Activated naive CD8-positive, alpha-beta T cell (primary cell): Measurements from ENCODE around the gene LOXHD1.

Experiments
- H3K27ac Mint-ChIP-seq: one replicate; pipeline ENCODE4 v1.8.0; 2021; ENCODE audit warnings: mixed read lengths
- H3K27me3 Mint-ChIP-seq: one replicate; pipeline ENCODE4 v1.8.0; 2021; ENCODE audit warnings: mixed read lengths
- H3K36me3 Mint-ChIP-seq: one replicate; pipeline ENCODE4 v1.8.0; 2021; ENCODE audit warnings: mixed read lengths
- H3K4me1 Mint-ChIP-seq: one replicate; pipeline ENCODE4 v1.8.0; 2021; ENCODE audit warnings: low read depth, mixed read lengths
- H3K4me3 Mint-ChIP-seq: one replicate; pipeline ENCODE4 v1.8.0; 2021; ENCODE audit warnings: mild to moderate bottlenecking, mixed read lengths
- H3K9me3 Mint-ChIP-seq: one replicate; pipeline ENCODE4 v1.8.0; 2021; ENCODE audit warnings: low read depth, mixed read lengths

LOXHD1 gene

GRCh38 chr18:46678785-46679399, 21.9 kb upstream of the LOXHD1 start:
- H3K4me1 Mint-ChIP-seq: peaks cover 1% of the 10 kb centered on the region
- H3K4me3 Mint-ChIP-seq: no peak overlapping the region
- H3K9me3 Mint-ChIP-seq: no peaks in the 10 kb centered on the region
- no peaks in the 10 kb centered on the region for H3K27me3 Mint-ChIP-seq
- no peaks in the 10 kb centered on the region for H3K36me3 Mint-ChIP-seq
- H3K27ac Mint-ChIP-seq: no peak overlapping the region

GRCh38 chr18:46678041-46678440, 21.0 kb upstream of the LOXHD1 start:
- H3K4me3 Mint-ChIP-seq: no peak overlapping the region
- peaks cover 6% of the 10 kb centered on the region for H3K4me1 Mint-ChIP-seq
- H3K36me3 Mint-ChIP-seq: no peaks in the 10 kb centered on the region
- no peak overlapping the region for H3K27ac Mint-ChIP-seq
- H3K9me3 Mint-ChIP-seq: no peaks in the 10 kb centered on the region
- no peaks in the 10 kb centered on the region for H3K27me3 Mint-ChIP-seq

GRCh38 chr18:46677611-46678010, 20.6 kb upstream of the LOXHD1 start:
- Mint-ChIP-seq H3K27me3 (no peaks in the 10 kb centered on the region), H3K36me3 (no peaks in the 10 kb centered on the region), H3K4me3 (no peak overlapping the region), H3K4me1 (peaks cover 11% of the 10 kb centered on the region), H3K27ac (no peak overlapping the region), H3K9me3 (no peaks in the 10 kb centered on the region)

- Mint-ChIP-seq H3K27ac (no peak overlapping the region), H3K9me3 (no peaks in the 10 kb centered on the region), H3K4me3 (no peak overlapping the region), H3K27me3 (no peaks in the 10 kb centered on the region), H3K36me3 (no peaks in the 10 kb centered on the region), H3K4me1 (peaks cover 22% of the 10 kb centered on the region)
Measured at GRCh38 chr18:46676182-46676835, 19.3 kb upstream of the LOXHD1 start.

GRCh38 chr18:46675112-46675511, 18.1 kb upstream of the LOXHD1 start:
- Mint-ChIP-seq H3K27ac (no peak overlapping the region), H3K4me3 (no peak overlapping the region), H3K9me3 (no peaks in the 10 kb centered on the region), H3K27me3 (no peaks in the 10 kb centered on the region), H3K4me1 (peaks cover 25% of the 10 kb centered on the region), H3K36me3 (no peaks in the 10 kb centered on the region)

GRCh38 chr18:46672062-46672970, 15.3 kb upstream of the LOXHD1 start:
- Mint-ChIP-seq H3K27ac (peak overlapping the region; percentile 34), H3K36me3 (no peaks in the 10 kb centered on the region), H3K9me3 (no peaks in the 10 kb centered on the region), H3K27me3 (no peaks in the 10 kb centered on the region), H3K4me3 (no peak overlapping the region), H3K4me1 (peaks cover 25% of the 10 kb centered on the region)

GRCh38 chr18:46668694-46669093, 11.7 kb upstream of the LOXHD1 start:
- H3K4me1 Mint-ChIP-seq: peaks cover 23% of the 10 kb centered on the region
- H3K4me3 Mint-ChIP-seq: no peak overlapping the region
- no peaks in the 10 kb centered on the region for H3K27me3 Mint-ChIP-seq
- H3K27ac Mint-ChIP-seq: no peak overlapping the region
- H3K36me3 Mint-ChIP-seq: no peaks in the 10 kb centered on the region
- H3K9me3 Mint-ChIP-seq: no peaks in the 10 kb centered on the region

GRCh38 chr18:46668135-46668534, 11.1 kb upstream of the LOXHD1 start:
- peaks cover 20% of the 10 kb centered on the region for H3K4me1 Mint-ChIP-seq
- H3K27me3 Mint-ChIP-seq: no peaks in the 10 kb centered on the region
- no peaks in the 10 kb centered on the region for H3K9me3 Mint-ChIP-seq
- no peaks in the 10 kb centered on the region for H3K36me3 Mint-ChIP-seq
- H3K27ac Mint-ChIP-seq: no peak overlapping the region
- H3K4me3 Mint-ChIP-seq: no peak overlapping the region

GRCh38 chr18:46663539-46663938, 6.5 kb upstream of the LOXHD1 start:
- Mint-ChIP-seq H3K9me3 (no peaks in the 10 kb centered on the region), H3K4me1 (no peaks in the 10 kb centered on the region), H3K27ac (no peak overlapping the region), H3K4me3 (no peak overlapping the region), H3K27me3 (no peaks in the 10 kb centered on the region), H3K36me3 (no peaks in the 10 kb centered on the region)

- H3K27ac Mint-ChIP-seq: no peak overlapping the region
Measured at GRCh38 chr18:46660957-46661749, 4.1 kb upstream of the LOXHD1 start.

GRCh38 chr18:46659484-46659883, 2.5 kb upstream of the LOXHD1 start:
- Mint-ChIP-seq H3K4me1 (peaks cover 2% of the 10 kb centered on the region), H3K27ac (no peak overlapping the region), H3K4me3 (no peak overlapping the region), H3K36me3 (no peaks in the 10 kb centered on the region), H3K27me3 (no peaks in the 10 kb centered on the region), H3K9me3 (no peaks in the 10 kb centered on the region)

More at GRCh38 chr18:46660957-46661749, 4.1 kb upstream of the LOXHD1 start:
- Mint-ChIP-seq H3K36me3 (no peaks in the 10 kb centered on the region), H3K4me3 (no peak overlapping the region), H3K9me3 (no peaks in the 10 kb centered on the region), H3K27me3 (no peaks in the 10 kb centered on the region), H3K4me1 (peaks cover 2% of the 10 kb centered on the region)

- Mint-ChIP-seq H3K4me1 (peaks cover 2% of the 10 kb centered on the region), H3K27me3 (no peaks in the 10 kb centered on the region), H3K36me3 (no peaks in the 10 kb centered on the region), H3K27ac (no peak overlapping the region), H3K4me3 (no peak overlapping the region), H3K9me3 (no peaks in the 10 kb centered on the region)
Measured at GRCh38 chr18:46656326-46657114, 500 bp downstream of the LOXHD1 start.

- Mint-ChIP-seq H3K27me3 (no peaks in the 10 kb centered on the region), H3K9me3 (no peaks in the 10 kb centered on the region), H3K4me1 (no peaks in the 10 kb centered on the region), H3K4me3 (no peak overlapping the region), H3K36me3 (no peaks in the 10 kb centered on the region), H3K27ac (no peak overlapping the region)
Measured at GRCh38 chr18:46652372-46652771, 4.6 kb downstream of the LOXHD1 start.

GRCh38 chr18:46650681-46651080, 6.3 kb downstream of the LOXHD1 start:
- H3K9me3 Mint-ChIP-seq: no peaks in the 10 kb centered on the region
- no peak overlapping the region for H3K27ac Mint-ChIP-seq
- no peaks in the 10 kb centered on the region for H3K36me3 Mint-ChIP-seq
- no peak overlapping the region for H3K4me3 Mint-ChIP-seq
- H3K4me1 Mint-ChIP-seq: no peaks in the 10 kb centered on the region
- no peaks in the 10 kb centered on the region for H3K27me3 Mint-ChIP-seq
